ENCODE results near the gene GPR137. TPM values are rescaled to one million over a fixed set of nuclear protein-coding genes. Genes with fewer than 3 reads are reported as not detected.

GPR137 gene
- total and polyA plus RNA-seq, 4 donors, result 6.7 to 22.2 (median 9.0) TPM

- peak overlapping the region; percentile 58 to 64 for H3K27ac ChIP-seq (ENCODE audit: low read depth in 1 of 2, low read length in 2 of 2)
- no peak overlapping the region for H3K9ac ChIP-seq (ENCODE audit: low read depth in 1 of 2, low read length in 2 of 2)
- no peaks in the 10 kb centered on the region for H3K36me3 ChIP-seq (ENCODE audit: control insufficient read depth in 4 of 4, insufficient read depth in 3 of 4, low read depth in 1 of 4, low read length in 3 of 4)
- H3K27me3 ChIP-seq (ENCODE audit: control insufficient read depth in 4 of 4, insufficient read depth in 4 of 4, low read length in 3 of 4), result no peaks in the 10 kb centered on the region
- no peak for TF ChIP-seq ZBTB33 (IDR thresholded peaks at IDR 0.05)
- TF ChIP-seq YY1 (IDR thresholded peaks at IDR 0.05), result peak; percentile 46
- no peak for TF ChIP-seq REST (IDR thresholded peaks at IDR 0.05)
- TF ChIP-seq NR2F2 (IDR thresholded peaks at IDR 0.05), result no peak
- TF ChIP-seq HNF4A (conservative IDR thresholded peaks at IDR 0.05), result peak; percentile 58 to 61
- TF ChIP-seq HNF4G (IDR thresholded peaks at IDR 0.05), result no peak
- peak; percentile 67 for TF ChIP-seq TAF1 (conservative IDR thresholded peaks at IDR 0.05)
- peak in 1 of 2 donors; percentile 60 for TF ChIP-seq EGR1 (IDR thresholded peaks at IDR 0.05; ENCODE audit: low read depth in 2 of 2)
- peak in 1 of 2 donors; percentile 58 for TF ChIP-seq RAD21 (IDR thresholded peaks at IDR 0.05)
- peak in 1 of 2 donors; percentile 26 for TF ChIP-seq JUND (IDR thresholded peaks at IDR 0.05)
- peak; percentile 65 for TF ChIP-seq FOXA1 (IDR thresholded peaks at IDR 0.05)
- peak; percentile 80 for TF ChIP-seq FOXA2 (IDR thresholded peaks at IDR 0.05)
- peak; percentile 62 for TF ChIP-seq MAX (IDR thresholded peaks at IDR 0.05)
- TF ChIP-seq SP1 (IDR thresholded peaks at IDR 0.05), result peak; percentile 89
- peak; percentile 53 to 76 for TF ChIP-seq RXRA (IDR thresholded peaks at IDR 0.05)
- TF ChIP-seq GABPA (IDR thresholded peaks at IDR 0.05 in 1 of 2, conservative IDR thresholded peaks at IDR 0.05 in 1 of 2), result peak in 1 of 2 donors; percentile 85
- TF ChIP-seq ATF3 (IDR thresholded peaks at IDR 0.05), result no peak
- TF ChIP-seq CTCF (IDR thresholded peaks at IDR 0.05; ENCODE audit: low read depth, low read length, missing input control), result peak; percentile 12
- WGBS, result 25% methylated on average over 12 of the region's 12 CpGs
- H3K4me3 ChIP-seq (ENCODE audit: low read depth in 1 of 3, low read length in 3 of 3), result no peak overlapping the region
- H3K4me1 ChIP-seq (ENCODE audit: control insufficient read depth in 4 of 4, insufficient read depth in 4 of 4, low read length in 3 of 4), result peaks cover 23 to 56% (median 40%) of the 10 kb centered on the region in 4 donors
- peak; percentile 71 for DNase-seq (ENCODE audit: low spot score)
- H3K9me3 ChIP-seq (ENCODE audit: control insufficient read depth in 4 of 4, low read length in 3 of 4), result no peaks in the 10 kb centered on the region
These were observed 48.1 kb upstream of the GPR137 start for GRCh38 chr11:64237484-64237951.
